Right forelimb (tissue), 1 donor: Measurements from ENCODE around the gene SYNDIG1.
"Not testable (repeated sequence)": the region's sequence is repeated elsewhere in the genome, so short reads cannot be mapped to it uniquely, and the experiment has no call there.

ENCODE experiments used
- DNase-seq: peaks from one replicate; pipeline ENCODE4 v3.0.0-alpha.2; 2018

The SYNDIG1 gene

DNA sequence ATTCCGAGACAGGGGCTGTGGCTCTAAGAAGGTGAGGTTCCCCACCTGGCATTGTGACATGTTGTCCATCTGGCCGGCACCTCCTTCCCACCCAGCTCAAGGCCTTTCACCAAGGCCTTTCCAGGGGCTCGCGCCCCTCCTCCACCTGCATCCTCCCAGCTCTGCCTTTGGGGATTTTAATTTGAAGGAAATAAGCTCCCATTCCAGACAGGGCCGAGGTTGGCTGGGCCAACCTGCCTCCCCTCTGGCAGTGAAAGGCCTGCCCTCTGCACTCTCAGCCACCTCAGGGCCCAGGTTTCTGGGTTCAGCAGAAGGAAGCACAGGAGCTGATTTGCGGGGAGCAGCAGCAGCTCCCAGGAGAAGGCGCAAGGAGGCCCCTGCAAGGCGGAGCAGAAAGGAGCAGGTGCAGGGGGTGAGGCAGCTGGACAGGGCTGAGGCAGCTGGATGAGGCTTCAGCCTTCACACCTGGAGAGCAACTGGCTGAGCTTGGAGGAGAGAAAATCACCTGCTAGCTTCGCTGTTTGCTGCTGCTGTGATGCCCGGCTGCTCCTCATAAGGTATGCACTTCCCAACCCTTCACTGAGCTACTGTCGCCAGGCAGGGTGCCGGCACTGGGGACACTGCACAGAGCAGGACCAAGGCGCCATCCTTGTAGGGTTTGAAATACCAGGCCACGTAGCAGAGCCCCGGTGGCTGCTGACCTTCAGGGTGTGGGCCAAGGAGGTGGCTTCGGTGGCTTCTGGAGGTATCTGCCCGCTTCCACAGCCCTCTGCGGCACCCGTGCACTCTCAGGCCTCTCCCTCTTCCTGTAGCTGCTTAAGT lies 147.0 kb downstream of the SYNDIG1 start:
- DNase-seq = no peak

DNA sequence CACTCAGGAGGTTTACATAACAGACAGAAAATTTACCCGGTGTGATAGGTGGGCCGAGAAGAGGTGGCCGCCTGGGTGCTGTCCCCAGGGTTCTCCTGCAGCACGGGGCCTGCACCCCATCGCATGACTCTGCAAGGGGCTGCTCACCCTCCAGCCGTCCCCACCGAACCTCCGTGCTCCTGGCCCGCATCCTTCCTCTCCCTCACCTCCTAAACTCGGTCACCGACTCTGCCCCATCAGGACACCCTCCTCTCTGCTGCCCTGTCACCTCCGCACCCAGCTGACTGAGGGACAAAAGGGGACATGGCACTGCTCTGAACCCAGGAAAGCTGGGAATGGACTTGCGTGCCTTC lies 147.6 kb downstream of the SYNDIG1 start:
- no peak for DNase-seq

DNA sequence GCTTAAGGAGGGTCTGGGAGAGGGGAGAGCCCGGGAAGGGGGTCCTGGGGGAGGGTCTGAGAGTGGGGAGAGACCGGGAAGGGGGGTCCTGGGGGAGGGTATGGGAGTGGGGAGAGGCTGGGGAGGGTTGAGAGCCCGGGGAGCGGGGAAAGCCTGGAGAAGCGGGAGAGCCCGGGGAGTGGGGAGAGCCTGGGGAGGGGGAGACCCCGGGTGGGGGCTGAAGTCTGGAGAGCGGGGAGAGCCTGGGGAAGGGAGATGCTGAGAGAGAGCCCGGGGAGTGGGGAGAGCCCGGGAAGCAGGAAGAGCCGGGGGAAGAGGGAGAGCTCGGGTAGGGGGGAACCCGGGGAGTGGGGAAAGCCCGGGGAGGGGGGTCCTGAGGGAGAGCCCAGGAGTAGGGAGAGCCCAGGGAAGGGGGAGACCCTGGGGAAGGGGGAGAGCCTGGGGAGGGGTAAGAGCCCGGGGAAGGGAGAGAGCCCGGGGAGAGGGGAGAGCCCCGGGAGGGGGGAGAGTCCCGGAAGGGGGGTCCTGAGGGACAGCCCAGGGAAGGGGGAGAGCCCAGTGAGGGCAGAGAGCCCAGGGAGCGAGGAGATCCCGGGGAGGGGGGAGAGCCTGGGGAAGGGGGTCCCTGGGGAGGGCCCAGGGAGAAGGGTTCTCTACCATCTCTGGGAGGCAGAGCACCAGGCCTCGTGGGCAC lies 148.5 kb downstream of the SYNDIG1 start:
- DNase-seq = no peak

DNA sequence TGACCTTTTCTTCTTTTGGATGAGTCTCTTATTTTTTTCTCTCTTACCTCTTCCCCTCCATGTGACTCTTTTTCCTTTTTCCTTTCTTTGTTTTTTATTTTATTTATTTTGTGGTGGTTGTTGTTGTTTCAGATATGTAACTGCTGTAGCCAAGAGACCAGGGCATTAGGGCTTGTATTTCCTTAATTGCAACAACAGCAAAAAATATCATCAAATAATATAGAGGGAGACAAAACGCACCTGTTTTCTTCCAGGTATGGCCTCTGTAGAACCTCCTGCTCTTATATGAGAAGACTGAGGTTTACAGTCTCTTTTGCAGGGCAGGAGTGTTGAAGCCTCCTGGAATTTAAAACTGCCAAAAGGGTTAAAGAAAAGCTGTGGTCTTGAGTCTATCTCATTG lies 149.3 kb downstream of the SYNDIG1 start:
- no peak for DNase-seq

DNA sequence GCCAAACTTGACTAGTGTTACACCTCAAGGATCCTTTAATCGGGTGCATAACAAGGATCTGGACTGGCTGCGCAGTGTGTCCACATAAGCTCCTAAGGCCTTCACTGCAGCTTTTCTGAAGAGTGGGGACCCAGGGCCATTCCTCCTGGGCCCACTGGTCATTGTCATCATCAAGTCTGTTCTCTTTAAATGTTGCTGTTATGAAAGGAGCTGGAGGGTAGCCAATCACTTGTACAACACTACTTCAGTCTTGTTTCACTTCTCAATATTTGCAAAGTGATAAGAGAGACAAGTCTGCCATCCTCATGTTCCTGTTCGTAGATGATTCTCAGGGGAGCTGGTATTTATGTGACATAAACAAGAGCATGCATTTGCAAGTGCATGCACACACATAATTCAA lies 149.8 kb downstream of the SYNDIG1 start:
- no peak for DNase-seq

DNA sequence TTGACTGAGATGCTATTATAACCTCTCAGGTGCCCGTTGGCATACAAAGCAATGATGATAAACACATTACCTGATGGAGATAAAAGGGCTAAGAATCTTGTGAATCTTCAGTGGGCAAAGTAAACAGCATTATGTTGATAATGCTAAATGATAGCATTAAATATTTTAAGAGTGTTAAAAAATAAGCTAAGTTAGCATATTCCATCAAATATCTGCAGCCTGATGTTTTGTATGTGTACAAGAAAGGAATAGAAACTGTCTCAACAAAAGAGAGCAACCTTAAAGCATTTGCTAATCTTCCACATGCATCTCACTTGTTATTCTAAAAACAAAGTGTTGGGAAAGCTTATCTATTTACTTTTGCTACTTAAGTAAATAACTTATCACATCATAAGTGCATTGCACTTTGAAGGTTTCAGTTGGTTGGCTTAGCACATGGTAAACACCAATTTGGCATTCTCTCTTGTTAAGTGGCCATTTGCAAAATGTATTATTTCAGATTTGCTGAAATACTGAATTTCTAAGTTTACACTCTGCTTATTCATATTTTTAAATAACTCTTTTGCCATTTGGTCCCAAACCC lies 151.6 kb downstream of the SYNDIG1 start:
- DNase-seq = no peak

DNA sequence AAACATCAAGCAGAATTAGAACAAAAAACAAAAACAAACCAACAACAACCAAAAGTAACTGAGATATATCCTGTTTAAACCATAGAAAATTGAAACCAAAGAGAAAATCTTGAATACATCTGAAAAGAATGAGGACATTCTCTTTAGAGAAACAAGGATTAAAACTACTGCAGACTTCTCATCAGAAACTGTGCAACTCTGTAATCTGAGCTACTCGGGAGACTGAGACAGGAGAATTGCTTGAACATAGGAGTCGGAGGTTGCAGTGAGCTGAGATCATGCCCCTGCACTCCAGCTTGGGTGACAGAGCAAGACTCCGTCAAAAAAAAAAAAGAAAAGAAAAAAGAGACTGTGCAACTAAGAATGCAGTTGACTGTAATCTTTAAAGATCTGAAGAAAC lies 153.4 kb downstream of the SYNDIG1 start:
- no peak for DNase-seq

DNA sequence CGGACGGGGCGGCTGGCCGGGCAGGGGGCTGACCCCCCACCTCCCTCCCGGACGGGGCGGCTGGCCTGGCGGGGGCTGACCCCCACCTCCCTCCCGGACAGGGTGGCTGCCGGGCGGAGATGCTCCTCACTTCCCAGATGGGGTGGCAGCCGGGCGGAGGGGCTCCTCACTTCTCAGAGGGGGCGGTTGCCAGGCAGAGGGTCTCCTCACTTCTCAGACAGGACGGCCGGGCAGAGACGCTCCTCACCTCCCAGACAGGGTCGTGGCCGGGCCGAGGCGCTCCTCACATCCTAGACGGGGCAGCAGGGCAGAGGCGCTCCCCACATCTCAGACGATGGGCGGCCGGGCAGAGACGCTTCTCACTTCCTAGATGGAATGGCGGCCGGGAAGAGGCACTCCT lies 156.7 kb downstream of the SYNDIG1 start:
- not testable (repeated sequence) for DNase-seq

DNA sequence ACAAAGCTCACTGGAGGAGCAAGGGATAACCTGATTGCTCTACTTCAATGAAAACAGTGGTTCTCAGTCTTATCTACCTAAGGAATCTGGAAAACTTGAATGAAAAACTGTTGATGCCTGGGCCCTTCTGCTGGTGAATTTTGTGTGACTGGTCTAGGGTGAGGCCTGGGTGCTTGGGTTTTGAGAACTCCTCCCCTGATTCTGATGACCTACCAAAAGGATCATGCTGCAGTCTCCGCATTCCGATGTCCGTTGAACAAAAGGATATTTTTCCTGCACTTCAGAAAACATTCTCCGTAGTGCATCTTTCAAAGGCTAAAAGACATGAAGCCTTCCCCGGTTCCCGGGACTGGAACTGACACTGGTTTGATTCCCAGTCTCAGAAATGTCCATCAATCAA lies 157.9 kb downstream of the SYNDIG1 start:
- DNase-seq = no peak

DNA sequence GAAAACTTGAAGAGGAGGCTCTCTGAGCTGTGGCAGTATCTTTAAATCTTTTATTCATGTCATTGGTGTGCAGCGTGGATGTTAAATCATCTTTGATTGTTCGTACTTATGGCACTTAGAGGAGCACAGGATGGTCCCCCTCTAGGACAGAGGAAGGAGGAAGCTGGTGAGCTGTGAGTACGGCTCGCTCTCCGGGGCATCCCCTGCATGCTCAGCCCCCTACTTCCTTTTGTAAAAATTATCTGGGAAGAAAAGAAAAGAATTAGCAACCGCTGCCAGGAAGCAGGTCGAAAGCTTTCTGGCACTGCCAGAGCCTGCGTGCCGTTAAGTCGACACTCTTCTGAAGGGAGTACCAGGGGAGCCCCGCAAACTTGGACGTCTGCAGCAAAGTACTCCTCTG lies 158.5 kb downstream of the SYNDIG1 start:
- no peak for DNase-seq

DNA sequence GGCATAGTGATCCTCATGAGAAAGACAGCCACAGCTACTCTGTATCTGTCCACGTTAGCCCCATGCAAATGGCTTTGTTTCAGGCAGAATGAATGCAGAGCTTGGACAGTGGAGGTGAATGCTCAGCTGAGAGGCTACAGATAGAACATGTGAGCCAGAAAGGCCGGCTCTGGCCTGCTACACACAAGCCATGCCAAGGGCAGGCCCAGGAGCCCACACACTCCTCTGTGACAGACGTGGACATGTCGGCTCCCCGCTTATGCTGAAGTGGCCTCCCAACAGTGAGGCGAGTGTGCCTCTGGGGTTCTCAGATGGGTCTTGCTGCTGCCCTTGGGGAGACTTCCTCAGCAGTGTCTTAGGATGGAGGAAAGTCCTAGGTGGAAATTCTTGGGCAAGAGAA lies 159.6 kb downstream of the SYNDIG1 start:
- DNase-seq = no peak

DNA sequence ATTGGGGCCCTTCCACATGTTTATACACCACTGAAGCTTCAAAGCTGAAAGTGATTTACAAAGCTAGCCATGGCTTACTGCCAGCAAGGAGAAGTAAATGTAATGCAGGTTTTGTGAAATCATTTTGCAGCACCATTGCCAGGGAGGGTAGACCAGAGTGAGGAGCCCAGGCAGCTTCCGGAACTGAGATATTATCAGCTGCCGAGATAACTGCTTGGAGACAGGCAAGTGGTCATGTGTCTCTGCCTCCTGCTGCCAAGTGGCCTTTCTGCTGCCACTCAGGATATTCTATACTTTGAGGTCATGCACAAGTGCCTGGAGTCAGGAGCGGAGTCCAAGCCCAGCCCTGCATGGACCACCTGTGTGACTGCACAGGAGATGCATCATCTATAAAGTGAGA lies 160.2 kb downstream of the SYNDIG1 start:
- no peak for DNase-seq

DNA sequence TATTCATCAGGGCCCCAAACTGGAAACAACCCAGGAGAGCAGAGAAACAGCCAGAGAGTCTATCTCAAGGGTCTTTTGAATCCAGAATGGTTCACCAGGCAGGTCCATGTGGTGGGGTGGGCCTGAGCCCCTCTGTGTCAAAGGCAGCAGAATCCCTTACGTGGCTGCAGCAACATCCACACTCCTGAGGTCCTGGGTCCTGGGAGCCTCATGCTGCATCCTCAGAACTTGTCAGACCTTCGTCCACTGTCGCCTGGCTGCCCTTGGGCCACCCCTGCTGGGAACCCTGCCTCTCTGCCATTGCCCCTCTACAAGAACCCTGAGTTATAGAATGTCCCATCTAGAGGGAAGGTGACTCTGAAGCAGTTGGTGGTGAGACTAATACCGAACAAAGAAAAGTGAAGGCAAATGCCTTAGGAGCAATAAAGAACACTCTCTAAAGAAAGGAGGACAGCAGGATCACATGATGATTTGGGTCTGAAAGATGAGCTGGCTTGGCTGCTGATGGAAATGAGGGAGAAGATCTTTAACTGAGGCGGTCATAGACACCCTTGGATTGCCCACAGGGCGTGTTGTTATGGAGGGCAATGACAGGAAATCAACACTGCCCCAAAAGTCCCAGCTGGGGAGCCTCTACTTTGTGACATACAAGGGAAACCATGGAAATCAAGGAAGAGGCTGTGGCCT lies 161.2 kb downstream of the SYNDIG1 start:
- no peak for DNase-seq

DNA sequence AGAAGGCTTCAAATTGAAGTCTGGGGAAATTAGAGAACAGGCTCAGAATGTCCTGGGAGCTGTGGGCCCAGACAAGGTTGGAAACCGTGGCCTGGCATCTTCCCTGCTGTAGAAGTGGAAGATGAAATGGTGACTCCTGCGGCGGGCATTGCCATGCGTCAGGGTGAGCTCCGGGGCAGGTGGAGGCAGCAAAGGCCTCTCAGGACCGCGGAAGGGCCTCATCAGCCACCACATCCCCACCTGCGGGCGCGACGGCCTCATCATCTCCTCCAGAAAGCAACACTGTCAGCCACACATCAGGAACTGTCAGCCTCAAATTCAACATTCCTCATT lies 161.7 kb downstream of the SYNDIG1 start:
- DNase-seq = no peak

DNA sequence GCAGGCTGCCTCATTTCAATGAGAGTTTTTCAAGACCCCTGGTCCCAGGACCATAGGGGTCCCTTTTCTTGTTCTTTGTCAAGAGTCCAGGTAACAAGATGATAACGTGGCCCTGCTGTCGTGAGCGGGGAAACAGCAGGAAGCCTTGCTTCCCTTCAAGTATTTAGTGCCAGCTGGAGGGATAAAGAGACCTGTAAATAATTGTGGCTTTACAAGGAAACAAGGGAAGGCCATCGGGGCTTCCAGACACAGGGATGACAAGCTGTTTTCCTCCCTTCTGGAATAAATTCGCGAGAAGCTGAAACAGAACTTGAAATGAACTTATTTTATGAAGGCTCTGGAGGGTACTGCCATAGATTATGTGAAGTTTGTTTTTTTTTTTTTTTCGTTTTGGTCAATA lies 163.2 kb downstream of the SYNDIG1 start:
- DNase-seq = no peak

DNA sequence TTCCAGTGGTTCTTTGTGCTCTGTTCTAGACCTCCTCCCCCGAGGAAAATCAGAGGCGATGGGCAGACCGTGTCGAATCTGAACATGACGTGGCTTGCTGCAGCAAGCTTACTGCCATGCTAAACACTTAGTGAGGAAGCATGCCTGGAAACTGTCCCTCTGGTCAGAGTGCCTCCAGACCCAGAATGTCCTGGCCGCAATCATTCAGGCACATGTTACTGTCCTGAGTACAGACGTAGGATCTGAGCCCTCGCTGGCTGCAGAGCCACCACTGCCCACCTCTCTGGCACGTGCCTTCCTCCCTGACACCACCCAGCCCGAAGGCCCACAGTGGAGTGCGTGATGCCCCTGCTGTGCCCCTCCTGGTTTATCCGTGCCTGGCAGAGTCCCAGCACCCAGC lies 163.6 kb downstream of the SYNDIG1 start:
- no peak for DNase-seq

DNA sequence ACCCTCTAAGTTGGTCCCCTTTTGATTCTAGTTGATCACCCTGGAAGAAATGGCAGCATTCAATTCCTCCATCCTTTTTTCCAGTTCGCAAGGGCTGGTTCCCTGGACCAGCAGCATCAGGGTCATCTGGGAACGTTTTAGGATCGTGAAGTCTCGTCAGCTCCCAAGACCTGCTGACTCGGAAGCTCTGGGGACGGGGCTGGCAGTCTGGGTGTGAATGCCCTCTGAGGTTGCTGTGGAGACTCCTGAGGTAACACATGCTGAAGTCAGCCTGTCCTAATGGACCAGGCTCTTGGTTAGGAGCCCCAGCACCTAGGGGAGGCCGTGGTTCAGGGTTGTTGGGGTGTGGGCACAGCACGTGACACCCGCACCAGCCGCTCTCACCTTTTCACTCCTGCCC lies 164.1 kb downstream of the SYNDIG1 start:
- DNase-seq = no peak

DNA sequence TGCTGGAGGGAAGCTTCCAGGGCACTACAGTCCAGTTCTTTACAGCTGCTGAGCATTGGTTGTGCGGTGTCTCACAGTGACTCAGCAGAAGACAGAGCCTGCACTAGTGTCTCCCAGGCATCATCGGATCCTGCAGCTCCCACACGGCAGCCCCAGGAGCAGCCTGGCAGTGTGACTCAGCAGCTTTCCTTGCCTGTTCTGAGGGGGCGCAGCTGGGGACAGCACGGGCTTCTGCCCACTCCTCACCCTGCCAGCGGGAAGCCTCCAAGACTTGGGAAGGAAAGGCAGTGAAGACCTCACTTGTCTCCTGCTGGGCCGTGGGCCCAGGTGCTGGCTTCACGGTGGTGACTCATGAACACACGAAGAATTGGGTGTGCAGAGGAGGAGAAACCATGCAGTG lies 165.4 kb downstream of the SYNDIG1 start:
- no peak for DNase-seq

DNA sequence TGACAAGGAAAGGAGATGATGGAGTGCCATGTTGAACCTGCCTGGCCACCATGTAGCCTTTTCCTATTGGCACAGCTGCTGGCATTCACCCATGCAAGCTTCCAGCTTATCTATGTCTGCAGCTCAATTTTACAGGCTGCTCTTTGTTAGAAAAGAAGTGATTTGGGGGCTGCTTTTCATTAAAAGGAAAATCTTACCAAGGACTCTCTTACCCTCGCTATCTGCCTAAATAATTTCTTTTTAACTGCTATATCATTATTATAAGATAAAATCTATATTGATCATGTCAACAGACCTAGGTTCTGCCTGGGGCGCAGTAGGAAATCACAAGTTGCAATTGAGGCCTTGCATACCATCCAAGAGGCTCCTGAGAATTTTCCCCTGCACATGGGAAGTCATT lies 167.2 kb downstream of the SYNDIG1 start:
- DNase-seq = no peak

DNA sequence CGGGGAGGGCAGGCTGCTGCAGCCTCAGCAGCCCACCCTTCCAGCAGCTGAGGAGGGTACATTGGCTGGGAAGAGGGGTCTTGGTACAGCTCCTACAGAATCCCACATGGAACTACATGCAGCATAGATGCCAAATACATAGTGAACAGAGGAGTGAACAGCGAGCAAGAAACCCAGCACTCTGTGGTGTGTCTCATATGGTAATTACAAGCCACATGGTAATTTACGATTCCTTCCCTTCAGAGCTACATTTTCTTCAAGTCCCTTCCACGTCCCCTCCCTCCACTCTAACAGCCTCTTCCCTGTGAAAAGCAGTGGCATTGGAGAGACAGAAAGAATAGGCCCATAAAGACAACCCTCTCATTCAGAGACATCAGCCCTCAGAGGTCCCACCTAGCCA lies 167.7 kb downstream of the SYNDIG1 start:
- no peak for DNase-seq

DNA sequence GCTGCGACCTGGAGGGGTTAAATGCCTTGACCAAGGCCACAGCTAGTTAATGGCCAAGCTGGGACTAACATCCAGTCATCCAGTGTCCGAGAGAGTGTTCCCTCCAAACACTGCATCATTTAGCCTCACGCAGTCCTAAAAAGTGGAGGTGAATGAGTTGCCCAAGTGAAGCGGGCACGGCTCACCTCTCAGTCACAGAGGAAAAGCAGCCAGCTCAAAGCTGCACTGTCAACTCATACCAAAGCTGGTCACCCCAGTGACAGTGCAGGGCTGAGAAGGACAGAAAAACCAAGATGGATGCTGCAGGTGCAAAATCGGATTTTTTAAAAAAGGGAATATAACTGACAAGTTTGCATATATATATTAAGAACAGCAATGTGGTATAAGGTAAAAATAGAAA lies 168.5 kb downstream of the SYNDIG1 start:
- DNase-seq = no peak

DNA sequence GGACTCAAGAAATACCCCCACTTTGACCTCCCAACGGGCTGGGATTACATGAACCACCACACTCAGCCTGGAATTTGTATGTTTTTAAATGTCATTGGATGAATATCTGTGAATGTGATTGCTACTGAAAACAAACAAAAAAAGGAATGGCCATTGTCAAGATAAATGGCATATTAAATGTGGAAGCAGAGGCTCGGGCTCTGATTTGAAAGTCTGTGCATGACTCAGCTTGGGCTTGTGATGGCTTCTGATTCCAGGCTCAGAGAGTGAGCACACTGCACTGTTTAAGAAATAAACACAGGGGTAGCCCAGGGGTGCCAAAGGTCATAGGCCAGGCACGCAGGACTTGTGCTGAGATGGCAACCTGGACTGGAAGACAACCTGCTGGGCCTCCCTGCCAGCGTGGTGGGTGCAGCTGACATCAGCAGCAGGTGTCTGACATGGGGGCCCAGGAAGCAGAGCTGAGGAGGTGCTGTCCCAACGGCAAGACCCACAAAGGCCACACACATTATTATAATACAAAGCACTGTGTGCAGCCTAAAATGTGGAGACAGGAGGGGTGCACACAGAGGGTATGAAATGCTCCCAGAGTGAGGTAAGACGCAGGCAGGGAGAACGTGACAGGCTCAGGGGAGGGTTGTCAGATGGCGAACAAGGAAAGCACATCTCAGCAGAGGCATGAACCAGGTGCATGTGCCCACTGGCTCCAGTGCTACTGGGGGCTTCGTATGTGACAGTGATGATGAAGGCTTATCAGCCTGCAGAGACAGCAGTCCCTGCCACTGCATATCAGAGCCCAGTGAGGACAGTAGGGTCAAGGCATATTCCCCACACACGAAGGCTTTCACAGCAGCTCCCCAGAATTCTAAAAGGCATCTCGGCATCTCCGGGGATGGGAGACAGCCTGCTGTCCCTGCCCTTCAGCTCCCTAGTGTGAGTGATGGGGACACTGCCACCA lies 169.4 kb downstream of the SYNDIG1 start:
- no peak for DNase-seq

DNA sequence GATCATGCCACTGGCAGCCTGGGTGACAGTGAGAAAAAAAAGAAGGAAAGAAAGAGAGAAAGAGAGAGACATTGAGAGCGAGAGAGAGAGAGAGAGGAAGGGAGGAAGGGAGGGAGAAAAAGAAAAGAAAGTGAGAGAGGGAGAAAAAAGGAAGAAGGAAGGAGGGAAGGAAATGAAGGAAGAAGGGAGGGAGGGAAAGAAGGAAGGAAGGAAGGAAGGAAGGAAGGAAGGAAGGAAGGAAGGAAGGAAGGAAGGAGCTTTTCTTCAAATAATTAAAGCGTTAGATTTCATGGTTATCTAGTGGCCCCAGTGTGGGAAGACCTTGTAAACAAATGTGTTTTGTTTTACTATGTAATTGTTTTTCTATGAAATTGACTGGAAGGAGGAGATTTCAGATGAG lies 170.8 kb downstream of the SYNDIG1 start:
- DNase-seq = no peak
